NB4 (cell line): ENCODE measurements around the gene WDFY3.

ENCODE experiments used
- DNase-seq: peaks from one replicate; pipeline ENCODE4 v3.0.0; 2010; ENCODE audit warnings: low read depth
- H3K4me3 ChIP-seq: one replicate; pipeline ENCODE4 v1.5.1; 2011; ENCODE audit warnings: mild to moderate bottlenecking, low read depth, low read length, moderate library complexity
- MYC ChIP-seq: IDR thresholded peaks from 2 replicates; pipeline ENCODE4 v1.6.1; 2011; ENCODE audit warnings: low read depth, low read length
- POLR2A ChIP-seq: IDR thresholded peaks from 2 replicates; pipeline ENCODE4 v1.6.1; 2011; ENCODE audit warnings: mild to moderate bottlenecking; ENCODE audit not compliant: insufficient read length; ENCODE audit errors: extremely low read depth
- TF ChIP-seq, protein P1 (sequence below): IDR thresholded peaks from 2 replicates; pipeline ENCODE4 v1.6.1; 2011; ENCODE audit warnings: low read depth, low read length
- TF ChIP-seq, protein P2 (sequence below): IDR thresholded peaks from one replicate; pipeline ENCODE4 v1.5.1; 2012; ENCODE audit warnings: low read depth, low read length

The WDFY3 gene

DNA sequence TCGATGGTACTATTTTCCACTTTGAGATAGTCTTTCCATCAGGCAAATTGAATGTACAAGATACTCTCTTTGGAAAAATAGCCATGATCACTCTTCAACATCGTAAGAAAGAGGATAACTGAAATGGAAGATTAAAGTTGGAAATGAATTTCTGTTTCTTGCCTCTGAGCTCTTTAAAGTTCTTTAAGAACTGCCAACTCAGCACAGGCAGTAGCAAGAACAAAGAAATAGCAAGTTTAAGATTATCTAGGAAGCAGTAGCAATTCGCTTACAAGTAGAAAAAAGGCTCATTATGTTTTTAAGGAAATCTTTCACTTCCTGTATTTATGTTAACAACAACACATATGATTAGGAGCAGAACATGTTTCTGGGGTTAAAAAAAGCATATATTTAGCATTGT is 255.9 kb downstream of the WDFY3 start:
- DNase-seq = no peak

DNA sequence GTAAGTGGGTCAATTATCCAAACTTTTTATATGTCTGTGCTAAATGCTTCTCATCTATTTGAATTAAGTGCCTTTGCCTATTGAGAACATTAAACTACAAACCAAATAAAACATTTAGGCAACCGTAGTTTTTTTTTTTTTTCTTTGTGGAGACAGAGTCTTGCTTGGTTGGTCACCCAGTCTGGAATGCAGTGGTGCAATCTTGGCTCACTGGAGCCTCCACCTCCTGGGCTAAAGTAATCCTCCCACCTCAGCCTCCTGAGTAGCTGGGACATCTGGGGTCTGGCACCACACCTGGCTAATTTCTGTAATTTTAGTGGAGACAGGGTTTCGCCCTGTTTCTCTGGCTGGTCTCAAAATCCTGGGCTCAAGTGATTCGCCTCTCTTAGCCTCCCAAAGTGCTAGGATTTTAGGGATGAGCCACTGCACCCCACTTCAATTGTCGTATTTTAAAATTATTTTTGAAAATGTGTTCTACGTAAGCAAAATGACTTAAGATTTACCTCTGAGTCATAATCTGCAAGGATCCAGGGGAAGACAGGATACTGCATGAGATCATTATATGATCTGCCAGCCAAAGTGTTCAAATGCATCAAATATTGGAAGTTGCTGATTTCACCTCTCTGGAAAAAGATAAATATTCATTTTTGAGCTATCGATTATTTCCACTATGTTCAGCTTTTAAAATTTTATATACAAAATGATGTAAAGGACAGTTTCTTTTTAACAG is 257.9 kb downstream of the WDFY3 start:
- TF ChIP-seq POLR2A (no peak), MYC (no peak)
- TF ChIP-seq, protein P1, sequence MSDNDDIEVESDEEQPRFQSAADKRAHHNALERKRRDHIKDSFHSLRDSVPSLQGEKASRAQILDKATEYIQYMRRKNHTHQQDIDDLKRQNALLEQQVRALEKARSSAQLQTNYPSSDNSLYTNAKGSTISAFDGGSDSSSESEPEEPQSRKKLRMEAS = no peak
- TF ChIP-seq, protein P2, sequence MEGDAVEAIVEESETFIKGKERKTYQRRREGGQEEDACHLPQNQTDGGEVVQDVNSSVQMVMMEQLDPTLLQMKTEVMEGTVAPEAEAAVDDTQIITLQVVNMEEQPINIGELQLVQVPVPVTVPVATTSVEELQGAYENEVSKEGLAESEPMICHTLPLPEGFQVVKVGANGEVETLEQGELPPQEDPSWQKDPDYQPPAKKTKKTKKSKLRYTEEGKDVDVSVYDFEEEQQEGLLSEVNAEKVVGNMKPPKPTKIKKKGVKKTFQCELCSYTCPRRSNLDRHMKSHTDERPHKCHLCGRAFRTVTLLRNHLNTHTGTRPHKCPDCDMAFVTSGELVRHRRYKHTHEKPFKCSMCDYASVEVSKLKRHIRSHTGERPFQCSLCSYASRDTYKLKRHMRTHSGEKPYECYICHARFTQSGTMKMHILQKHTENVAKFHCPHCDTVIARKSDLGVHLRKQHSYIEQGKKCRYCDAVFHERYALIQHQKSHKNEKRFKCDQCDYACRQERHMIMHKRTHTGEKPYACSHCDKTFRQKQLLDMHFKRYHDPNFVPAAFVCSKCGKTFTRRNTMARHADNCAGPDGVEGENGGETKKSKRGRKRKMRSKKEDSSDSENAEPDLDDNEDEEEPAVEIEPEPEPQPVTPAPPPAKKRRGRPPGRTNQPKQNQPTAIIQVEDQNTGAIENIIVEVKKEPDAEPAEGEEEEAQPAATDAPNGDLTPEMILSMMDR = no peak
- DNase-seq = no peak
- no peak overlapping the region for H3K4me3 ChIP-seq

More for the DNA sequence above, 255.9 kb downstream of the WDFY3 start:
- TF ChIP-seq MYC (no peak), POLR2A (no peak)
- TF ChIP-seq, protein P1 = no peak
- TF ChIP-seq, protein P2 = no peak
- H3K4me3 ChIP-seq = no peak overlapping the region

DNA sequence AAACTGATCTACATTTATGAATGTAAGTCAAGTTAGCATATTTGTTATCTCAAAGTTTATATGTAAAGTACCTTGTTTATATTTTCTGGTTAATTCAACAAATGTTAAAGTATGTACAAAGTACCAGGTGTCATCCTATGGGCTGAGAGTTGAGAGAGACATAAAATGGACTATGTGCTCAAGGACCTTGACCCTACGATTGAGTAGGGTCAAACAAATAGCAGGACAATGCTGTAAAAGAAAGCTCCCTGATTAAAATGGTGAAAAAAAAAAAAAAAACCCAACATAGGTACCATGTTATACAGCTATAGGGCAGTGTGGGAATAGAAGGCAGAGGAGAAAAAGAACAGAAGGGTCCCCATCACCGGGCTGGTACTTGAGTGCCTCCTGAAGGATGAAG is 260.2 kb downstream of the WDFY3 start:
- no peak overlapping the region for H3K4me3 ChIP-seq
- TF ChIP-seq, protein P1 = no peak
- no peak for TF ChIP-seq POLR2A
- TF ChIP-seq MYC = no peak
- TF ChIP-seq, protein P2 = no peak
- DNase-seq = no peak

DNA sequence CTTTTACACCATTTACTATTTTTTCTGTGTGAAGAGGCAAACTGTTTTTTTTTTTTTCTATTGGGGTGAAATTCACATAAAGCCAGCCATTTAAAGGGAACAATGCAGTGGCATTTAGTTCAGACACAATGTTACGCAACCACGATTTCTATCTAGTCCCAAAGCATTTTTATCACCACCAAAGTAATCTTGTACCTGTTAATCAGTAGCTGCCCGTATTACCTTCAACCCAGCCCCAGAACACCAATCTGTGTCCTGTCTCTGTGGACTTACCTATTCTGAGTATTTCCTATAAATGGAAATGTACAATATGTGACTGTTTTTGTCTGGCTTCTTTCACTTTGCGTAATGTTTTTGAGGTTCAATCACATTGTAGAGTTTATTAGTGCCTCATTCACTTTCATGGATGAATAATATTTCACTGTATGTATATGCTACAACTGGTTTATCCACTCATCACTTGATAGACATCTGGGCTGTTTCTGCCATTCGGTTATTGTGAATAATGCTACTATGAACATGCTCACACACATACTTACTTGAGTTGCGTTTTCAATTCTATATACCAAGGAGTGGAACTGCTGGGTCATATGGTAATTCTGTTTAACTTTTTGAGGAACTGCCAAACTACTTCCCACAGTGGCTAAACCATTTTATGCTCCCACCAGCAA is 267.4 kb downstream of the WDFY3 start:
- peak; percentile 37 for DNase-seq
- TF ChIP-seq, protein P1 = no peak
- TF ChIP-seq POLR2A = no peak
- TF ChIP-seq, protein P2 = no peak
- no peak for TF ChIP-seq MYC
- no peak overlapping the region for H3K4me3 ChIP-seq

DNA sequence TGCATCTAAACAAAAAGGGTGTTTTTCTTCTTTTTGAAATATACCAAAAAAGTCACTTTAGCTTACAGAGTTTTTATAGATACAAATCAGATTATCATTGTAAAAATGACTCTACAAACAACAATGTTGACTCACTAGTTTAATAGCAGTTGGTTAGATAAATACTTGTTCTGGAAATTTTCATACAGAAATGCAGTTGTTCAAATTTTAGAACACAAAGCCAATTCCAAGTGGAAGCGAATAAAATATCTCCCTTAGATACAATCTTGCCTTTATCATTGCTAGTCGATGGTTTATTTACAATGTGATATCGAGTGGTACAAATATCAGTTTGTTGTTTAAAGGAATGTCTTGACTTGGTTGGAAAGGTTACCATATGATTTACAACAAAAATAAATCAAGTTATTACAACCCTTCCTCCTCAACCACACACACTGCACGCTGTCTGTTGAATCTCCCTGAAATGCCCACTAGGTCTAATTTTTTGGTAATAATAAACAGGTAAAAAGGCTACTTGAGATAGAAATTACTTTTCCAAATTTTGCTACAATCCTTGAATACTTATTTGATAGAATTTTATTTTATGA is 268.8 kb downstream of the WDFY3 start:
- H3K4me3 ChIP-seq = no peak overlapping the region
- no peak for DNase-seq
- TF ChIP-seq MYC (no peak), POLR2A (no peak)

DNA sequence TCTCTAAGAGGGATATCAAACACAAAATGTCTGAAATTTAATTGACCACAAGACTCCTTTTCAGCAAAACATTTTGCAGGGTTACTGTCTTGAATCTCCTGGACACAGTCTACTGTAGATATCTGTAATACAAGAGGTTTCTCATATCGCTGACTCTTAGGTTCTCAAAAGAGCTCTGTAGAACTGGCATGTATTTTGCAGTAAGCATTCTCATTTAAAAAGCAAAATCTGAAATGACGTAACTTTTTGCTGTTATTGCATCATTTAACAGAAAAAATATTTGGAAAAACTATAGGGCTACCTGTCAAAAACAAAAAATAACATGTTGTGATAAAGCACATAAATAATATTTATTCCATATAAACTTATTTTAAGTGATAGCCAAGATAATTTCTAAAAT is 269.3 kb downstream of the WDFY3 start:
- TF ChIP-seq MYC (no peak), POLR2A (no peak)
- TF ChIP-seq, protein P1 = no peak
- TF ChIP-seq, protein P2 = no peak
- DNase-seq = peak; percentile 13
- no peak overlapping the region for H3K4me3 ChIP-seq
